Mammary epithelial cell (primary cell): ENCODE results near the gene PTPRU.

Source experiments
- EZH2 ChIP-seq: IDR thresholded peaks from 2 replicates; pipeline ENCODE4 v1.6.1; 2012; ENCODE audit warnings: low read length, inconsistent platforms, borderline replicate concordance
- TF ChIP-seq, protein P1 (sequence below), 2 donors: IDR thresholded peaks in 1 of 2; conservative IDR thresholded peaks in 1 of 2; 2 replicates each; pipeline ENCODE4 v1.5.1; 2011 to 2012; ENCODE audit warnings: inconsistent platforms in 2 of 2, low read length in 2 of 2, mild to moderate bottlenecking in 2 of 2, control low read depth in 1 of 2, low read depth in 1 of 2; ENCODE audit not compliant: insufficient read depth in 1 of 2; ENCODE audit errors: extremely low read depth in 1 of 2

DNA sequence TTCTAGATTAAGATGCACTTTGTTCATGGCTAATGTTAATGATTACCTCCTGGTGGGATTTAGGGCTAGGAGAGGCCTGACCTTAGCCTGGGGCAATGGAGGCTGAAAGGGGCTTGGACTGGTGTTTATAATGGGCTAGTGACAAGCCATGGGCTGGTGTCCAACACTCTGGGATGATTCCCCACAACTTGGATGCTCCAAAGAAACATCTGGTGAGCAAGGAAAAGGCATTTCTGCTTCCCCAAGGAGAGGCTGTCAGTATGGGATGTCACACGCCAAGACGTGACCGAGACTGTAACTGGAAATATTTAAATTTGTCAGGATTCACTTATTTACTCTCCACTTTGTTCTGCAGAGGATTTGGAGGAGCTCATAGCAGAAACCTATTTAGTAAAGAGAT, 45.2 kb downstream of the PTPRU start:
- TF ChIP-seq, protein P1, sequence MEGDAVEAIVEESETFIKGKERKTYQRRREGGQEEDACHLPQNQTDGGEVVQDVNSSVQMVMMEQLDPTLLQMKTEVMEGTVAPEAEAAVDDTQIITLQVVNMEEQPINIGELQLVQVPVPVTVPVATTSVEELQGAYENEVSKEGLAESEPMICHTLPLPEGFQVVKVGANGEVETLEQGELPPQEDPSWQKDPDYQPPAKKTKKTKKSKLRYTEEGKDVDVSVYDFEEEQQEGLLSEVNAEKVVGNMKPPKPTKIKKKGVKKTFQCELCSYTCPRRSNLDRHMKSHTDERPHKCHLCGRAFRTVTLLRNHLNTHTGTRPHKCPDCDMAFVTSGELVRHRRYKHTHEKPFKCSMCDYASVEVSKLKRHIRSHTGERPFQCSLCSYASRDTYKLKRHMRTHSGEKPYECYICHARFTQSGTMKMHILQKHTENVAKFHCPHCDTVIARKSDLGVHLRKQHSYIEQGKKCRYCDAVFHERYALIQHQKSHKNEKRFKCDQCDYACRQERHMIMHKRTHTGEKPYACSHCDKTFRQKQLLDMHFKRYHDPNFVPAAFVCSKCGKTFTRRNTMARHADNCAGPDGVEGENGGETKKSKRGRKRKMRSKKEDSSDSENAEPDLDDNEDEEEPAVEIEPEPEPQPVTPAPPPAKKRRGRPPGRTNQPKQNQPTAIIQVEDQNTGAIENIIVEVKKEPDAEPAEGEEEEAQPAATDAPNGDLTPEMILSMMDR (conservative IDR thresholded peaks at IDR 0.05 in 1 of 2, IDR thresholded peaks at IDR 0.05 in 1 of 2; ENCODE audit: extremely low read depth in 1 of 2, insufficient read depth in 1 of 2, low read depth in 1 of 2, low read length in 2 of 2): no peak
- no peak for TF ChIP-seq EZH2
